Right ventricle myocardium superior (tissue), 1 donor: ENCODE data around the gene MXRA5. TPM values are rescaled to one million over a fixed set of nuclear protein-coding genes. Genes with fewer than 3 reads are reported as not detected.
"Not testable (repeated sequence)": the region's sequence is repeated elsewhere in the genome, so short reads cannot be mapped to it uniquely, and the experiment has no call there.

Experiments used
- ATAC-seq: fragments of 200-7000 bp; cut with Tn5 transposase; one replicate; pipeline ENCODE4 v1.9.1; 2020; ENCODE audit warnings: mild to moderate bottlenecking; ENCODE audit not compliant: poor library complexity
- DNase-seq: peaks from one replicate; pipeline ENCODE4 v3.0.0-alpha.2; 2020
- intact Hi-C: fragments of 100-400 bp; cut with DNase I; formaldehyde crosslinking; loops from one replicate; pipeline ENCODE4 v1.11.2; 2022
- total RNA-seq: library from RNA; stranded (reverse); fragmentation: NEBNext Ultra II Directional; extraction: Animal tissue kit (Norgen Biotek cat#: 25700); gene quantifications from one replicate; pipeline ENCODE4 v1.2.1, GENCODE V29; 2021
- donor health status: DM: no; HTN: yes; CAD: no; lungs with severe emphysema.

The MXRA5 gene
- total RNA-seq, 1 donor from 2014 or later = 1.3 TPM

- DNase-seq = peak; percentile 66
- intact Hi-C loops = no loop called here
- ATAC-seq = peak; percentile 89
These were observed 916 bp downstream of the MXRA5 start for GRCh38 chrX:3345281-3346191.

GRCh38 chrX:3343569-3343968, 2.9 kb downstream of the MXRA5 start:
- intact Hi-C loops, ATAC-seq, DNase-seq: not testable (repeated sequence)

- ATAC-seq = no peak
- DNase-seq = no peak
- intact Hi-C loops = no loop called here
These were observed 6.4 kb downstream of the MXRA5 start for GRCh38 chrX:3340016-3340415.

- ATAC-seq = no peak
- intact Hi-C loops = no loop called here
- DNase-seq = no peak
These were observed 19.8 kb downstream of the MXRA5 start for GRCh38 chrX:3326681-3327080.

- DNase-seq (no peak), ATAC-seq (no peak)
- intact Hi-C loops = no loop called here
These were observed 25.9 kb downstream of the MXRA5 start for GRCh38 chrX:3320471-3321046.

- no peak for ATAC-seq
- intact Hi-C loops = no loop called here
- no peak for DNase-seq
These were observed 29.2 kb downstream of the MXRA5 start for GRCh38 chrX:3317191-3317718.

- DNase-seq (no peak), ATAC-seq (no peak)
- intact Hi-C loops = no loop called here
These were observed 34.3 kb downstream of the MXRA5 start for GRCh38 chrX:3312109-3312508.

GRCh38 chrX:3307881-3308280, 38.6 kb downstream of the MXRA5 start:
- intact Hi-C loops = no loop called here
- ATAC-seq = no peak
- no peak for DNase-seq

GRCh38 chrX:3299636-3300035, 46.8 kb downstream of the MXRA5 start:
- ATAC-seq = no peak

GRCh38 chrX:3295731-3296130, 50.7 kb downstream of the MXRA5 start:
- ATAC-seq (no peak), DNase-seq (no peak)
- intact Hi-C loops = no loop called here

More at GRCh38 chrX:3299636-3300035, 46.8 kb downstream of the MXRA5 start:
- DNase-seq = no peak
- intact Hi-C loops = no loop called here

- no peak for DNase-seq
- intact Hi-C loops = no loop called here
- no peak for ATAC-seq
These were observed 53.2 kb downstream of the MXRA5 start for GRCh38 chrX:3293251-3293650.

GRCh38 chrX:3290561-3290960, 55.9 kb downstream of the MXRA5 start:
- ATAC-seq (no peak), DNase-seq (no peak)

GRCh38 chrX:3286196-3286945, 60.1 kb downstream of the MXRA5 start:
- intact Hi-C loops = no loop called here
- DNase-seq (no peak), ATAC-seq (no peak)

More at GRCh38 chrX:3290561-3290960, 55.9 kb downstream of the MXRA5 start:
- intact Hi-C loops = no loop called here

GRCh38 chrX:3280706-3281105, 65.7 kb downstream of the MXRA5 start:
- ATAC-seq (no peak), DNase-seq (no peak)
- intact Hi-C loops = no loop called here

- DNase-seq, intact Hi-C loops, ATAC-seq: not testable (repeated sequence)
These were observed 72.8 kb downstream of the MXRA5 start for GRCh38 chrX:3273668-3274067.

- ATAC-seq (no peak), DNase-seq (no peak)
- intact Hi-C loops = no loop called here
These were observed 74.6 kb downstream of the MXRA5 start for GRCh38 chrX:3271834-3272186.

- DNase-seq (no peak), ATAC-seq (no peak)
- intact Hi-C loops = no loop called here
These were observed 75.1 kb downstream of the MXRA5 start for GRCh38 chrX:3271183-3271833.

GRCh38 chrX:3268829-3269228, 77.6 kb downstream of the MXRA5 start:
- ATAC-seq = no peak
- intact Hi-C loops = no loop called here
- DNase-seq = no peak

GRCh38 chrX:3263681-3264126, 82.7 kb downstream of the MXRA5 start:
- intact Hi-C loops = no loop called here
- DNase-seq (no peak), ATAC-seq (no peak)
